Neural progenitor cell (in vitro differentiated cells): ENCODE measurements around the gene TLN1. TPM values are rescaled to one million over a fixed set of nuclear protein-coding genes. Genes with fewer than 3 reads are reported as not detected.

Source experiments
- DNase-seq: peaks from one replicate; pipeline ENCODE4 v3.0.0-alpha.2; 2016; ENCODE audit warnings: low spot score
- H2AFZ ChIP-seq: fragments of 200-600 bp; sonication (generic); replicated peaks from 2 replicates; pipeline ENCODE4 v1.6.1; 2016; ENCODE audit warnings: antibody characterized with exemption
- H3F3A ChIP-seq: fragments of 200-600 bp; sonication (generic); 2 replicates; pipeline ENCODE4 v1.6.1; 2016; ENCODE audit warnings: antibody characterized with exemption, low read depth
- H3K27ac ChIP-seq: fragments of 200-600 bp; sonication (generic); 2 replicates; pipeline ENCODE4 v1.5.1; 2016; ENCODE audit warnings: mild to moderate bottlenecking
- H3K27me3 ChIP-seq: fragments of 200-600 bp; sonication (generic); 2 replicates; pipeline ENCODE4 v1.6.1; 2016; ENCODE audit warnings: mild to moderate bottlenecking, moderate library complexity
- H3K36me3 ChIP-seq: fragments of 200-600 bp; sonication (generic); 2 replicates; pipeline ENCODE4 v1.5.1; 2016
- H3K4me1 ChIP-seq: fragments of 200-600 bp; sonication (generic); 2 replicates; pipeline ENCODE4 v1.6.1; 2016; ENCODE audit warnings: mixed run types
- H3K4me2 ChIP-seq: fragments of 200-600 bp; sonication (generic); 2 replicates; pipeline ENCODE4 v1.6.1; 2016
- H3K4me3 ChIP-seq: fragments of 200-600 bp; sonication (generic); 2 replicates; pipeline ENCODE4 v1.5.1; 2016
- H3K79me2 ChIP-seq: fragments of 200-600 bp; sonication (generic); 2 replicates; pipeline ENCODE4 v1.6.1; 2016; ENCODE audit warnings: low read depth
- H3K9ac ChIP-seq: fragments of 200-600 bp; sonication (generic); 2 replicates; pipeline ENCODE4 v1.6.1; 2016
- H3K9me3 ChIP-seq: fragments of 200-600 bp; sonication (generic); 2 replicates; pipeline ENCODE4 v1.5.1; 2016; ENCODE audit warnings: low read depth
- H4K20me1 ChIP-seq: fragments of 200-600 bp; sonication (generic); 2 replicates; pipeline ENCODE4 v1.6.1; 2016; ENCODE audit warnings: low read depth
- H3K27ac Mint-ChIP-seq: 3 replicates; pipeline ENCODE4 v1.8.0; 2021; ENCODE audit warnings: mixed read lengths
- H3K27me3 Mint-ChIP-seq: 2 replicates; pipeline ENCODE4 v1.8.0; 2022; ENCODE audit warnings: low read depth, mild to moderate bottlenecking, inconsistent platforms, moderate library complexity, mixed read lengths; ENCODE audit not compliant: insufficient read depth
- H3K36me3 Mint-ChIP-seq: 3 replicates; pipeline ENCODE4 v1.8.0; 2021; ENCODE audit warnings: mixed read lengths
- H3K4me1 Mint-ChIP-seq: 3 replicates; pipeline ENCODE4 v1.8.0; 2021; ENCODE audit warnings: mixed read lengths
- H3K4me3 Mint-ChIP-seq: 3 replicates; pipeline ENCODE4 v1.8.0; 2021; ENCODE audit warnings: mild to moderate bottlenecking, moderate library complexity, mixed read lengths
- H3K9me3 Mint-ChIP-seq: 3 replicates; pipeline ENCODE4 v1.8.0; 2020; ENCODE audit warnings: mixed read lengths
- EZH2 ChIP-seq: fragments of 200-600 bp; sonication (generic); IDR thresholded peaks from 2 replicates; pipeline ENCODE4 v1.6.1; 2017; ENCODE audit warnings: antibody characterized with exemption, mild to moderate bottlenecking, moderate library complexity
- EZH2phosphoT487 ChIP-seq: fragments of 200-600 bp; sonication (generic); IDR thresholded peaks from 2 replicates; pipeline ENCODE4 v1.6.1; 2017; ENCODE audit warnings: antibody characterized with exemption
- total RNA-seq: library from RNA; depleted of rRNA; stranded (reverse); fragments of >200 nt; gene quantifications from 2 replicates; pipeline ENCODE4 v1.2.3, GENCODE V29; 2015; ENCODE audit warnings: low replicate concordance
- TF ChIP-seq, protein P1 (sequence below): fragments of 200-600 bp; sonication (generic); IDR thresholded peaks from 2 replicates; pipeline ENCODE4 v1.5.1; 2017; ENCODE audit warnings: antibody characterized with exemption, mild to moderate bottlenecking

Gene TLN1
- total RNA-seq, 1 donor from 2014 or later, result 36.7 TPM

DNA sequence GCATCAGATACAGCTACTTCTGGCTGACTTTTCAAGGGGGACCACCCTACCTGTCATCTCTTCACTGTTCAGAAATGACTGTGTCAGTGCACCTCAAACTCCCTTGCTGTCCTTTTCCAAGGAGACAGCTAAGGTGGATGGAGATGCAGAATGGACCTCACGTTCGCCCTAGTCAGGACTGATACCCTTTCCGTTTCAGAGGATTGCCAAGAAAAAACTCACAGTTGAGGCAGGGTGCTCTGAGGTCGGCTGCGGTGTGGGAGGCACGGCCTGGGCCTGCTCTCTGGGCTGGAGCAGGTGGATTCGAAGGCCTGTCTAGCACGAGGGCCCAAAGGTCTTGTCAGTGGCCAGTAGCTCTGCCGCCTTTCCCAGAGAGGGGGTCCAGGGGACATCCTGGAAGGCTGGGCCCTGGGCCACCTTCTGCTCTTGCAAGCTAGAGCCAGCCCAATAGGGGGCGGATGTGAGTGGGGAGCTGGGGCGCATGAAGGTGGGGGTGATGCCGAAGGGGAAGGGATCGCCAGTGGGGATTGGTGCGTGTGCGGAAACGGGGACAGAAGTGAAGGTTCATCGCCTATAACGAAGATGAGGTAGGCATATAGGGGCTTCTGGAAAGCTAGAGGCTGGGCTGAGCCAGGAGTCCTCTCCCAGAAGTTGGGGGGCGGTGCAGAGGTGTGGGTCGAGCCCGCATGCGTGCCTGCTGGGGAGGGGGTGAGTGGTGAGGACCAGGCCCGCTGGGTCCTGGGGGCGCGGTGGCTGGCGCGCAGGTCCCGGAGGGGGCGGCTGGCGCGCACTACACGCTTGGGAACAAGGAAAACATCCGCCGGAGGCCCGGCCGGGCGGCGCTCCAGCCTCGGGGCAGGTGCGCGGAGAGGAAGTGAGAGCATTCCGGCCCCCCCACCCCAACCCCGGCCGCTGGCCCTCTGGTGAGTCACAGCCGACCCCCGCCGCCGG is 24.6 kb upstream of the TLN1 start:
- Histone ChIP-seq H2AFZ (peak overlapping the region; percentile 64), H3K27ac (peak overlapping the region; percentile 83), H3K4me3 (peak overlapping the region; percentile 68), H4K20me1 (no peaks in the 10 kb centered on the region), H3K4me1 (peaks cover 19% of the 10 kb centered on the region), H3K9me3 (no peaks in the 10 kb centered on the region), H3K79me2 (peaks cover 42% of the 10 kb centered on the region), H3K4me2 (peak overlapping the region; percentile 94), H3K27me3 (no peaks in the 10 kb centered on the region), H3K9ac (peak overlapping the region; percentile 41), H3F3A (peaks cover 28% of the 10 kb centered on the region), H3K36me3 (no peaks in the 10 kb centered on the region)
- TF ChIP-seq EZH2 (no peak), EZH2phosphoT487 (no peak)
- TF ChIP-seq, protein P1, sequence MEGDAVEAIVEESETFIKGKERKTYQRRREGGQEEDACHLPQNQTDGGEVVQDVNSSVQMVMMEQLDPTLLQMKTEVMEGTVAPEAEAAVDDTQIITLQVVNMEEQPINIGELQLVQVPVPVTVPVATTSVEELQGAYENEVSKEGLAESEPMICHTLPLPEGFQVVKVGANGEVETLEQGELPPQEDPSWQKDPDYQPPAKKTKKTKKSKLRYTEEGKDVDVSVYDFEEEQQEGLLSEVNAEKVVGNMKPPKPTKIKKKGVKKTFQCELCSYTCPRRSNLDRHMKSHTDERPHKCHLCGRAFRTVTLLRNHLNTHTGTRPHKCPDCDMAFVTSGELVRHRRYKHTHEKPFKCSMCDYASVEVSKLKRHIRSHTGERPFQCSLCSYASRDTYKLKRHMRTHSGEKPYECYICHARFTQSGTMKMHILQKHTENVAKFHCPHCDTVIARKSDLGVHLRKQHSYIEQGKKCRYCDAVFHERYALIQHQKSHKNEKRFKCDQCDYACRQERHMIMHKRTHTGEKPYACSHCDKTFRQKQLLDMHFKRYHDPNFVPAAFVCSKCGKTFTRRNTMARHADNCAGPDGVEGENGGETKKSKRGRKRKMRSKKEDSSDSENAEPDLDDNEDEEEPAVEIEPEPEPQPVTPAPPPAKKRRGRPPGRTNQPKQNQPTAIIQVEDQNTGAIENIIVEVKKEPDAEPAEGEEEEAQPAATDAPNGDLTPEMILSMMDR, result peak; percentile 73
- peak overlapping the region; percentile 51 for H3K27ac Mint-ChIP-seq
- H3K27me3 Mint-ChIP-seq, result no peaks in the 10 kb centered on the region
- peak; percentile 85 for DNase-seq
- peak overlapping the region; percentile 93 for H3K4me3 Mint-ChIP-seq
- H3K36me3 Mint-ChIP-seq, result peaks cover 30% of the 10 kb centered on the region
- peaks cover 27% of the 10 kb centered on the region for H3K4me1 Mint-ChIP-seq
- no peaks in the 10 kb centered on the region for H3K9me3 Mint-ChIP-seq

DNA sequence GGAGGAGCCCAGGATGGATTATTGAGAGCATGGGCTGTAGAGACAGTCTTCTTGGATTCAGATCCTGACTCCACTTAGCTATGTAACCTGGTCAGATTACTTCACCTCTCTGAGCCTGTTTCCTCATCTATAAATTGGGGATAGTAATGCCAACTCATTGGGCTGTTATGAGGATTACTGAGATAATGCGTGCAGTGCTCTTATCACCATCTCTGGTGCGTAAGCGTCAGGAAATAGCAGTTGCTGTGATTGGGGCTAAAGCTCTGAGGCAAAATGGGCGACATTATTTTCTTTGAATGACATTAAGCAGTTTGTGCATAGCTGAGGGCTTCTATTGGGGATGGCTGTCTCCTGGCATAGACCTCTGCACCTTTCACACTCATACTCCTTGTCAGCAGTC is 23.1 kb upstream of the TLN1 start:
- Histone ChIP-seq H3K36me3 (no peaks in the 10 kb centered on the region), H3K4me3 (no peak overlapping the region), H3K79me2 (peaks cover 32% of the 10 kb centered on the region), H3K27ac (no peak overlapping the region), H3K9me3 (no peaks in the 10 kb centered on the region), H3F3A (peaks cover 28% of the 10 kb centered on the region), H3K4me2 (no peak overlapping the region), H3K9ac (no peak overlapping the region), H2AFZ (no peak overlapping the region), H4K20me1 (no peaks in the 10 kb centered on the region), H3K4me1 (peaks cover 19% of the 10 kb centered on the region), H3K27me3 (no peaks in the 10 kb centered on the region)
- no peak overlapping the region for H3K27ac Mint-ChIP-seq
- peaks cover 34% of the 10 kb centered on the region for H3K36me3 Mint-ChIP-seq
- no peaks in the 10 kb centered on the region for H3K9me3 Mint-ChIP-seq
- no peak overlapping the region for H3K4me3 Mint-ChIP-seq
- TF ChIP-seq EZH2phosphoT487 (no peak), EZH2 (no peak)
- TF ChIP-seq, protein P1, result no peak
- no peaks in the 10 kb centered on the region for H3K27me3 Mint-ChIP-seq
- peaks cover 20% of the 10 kb centered on the region for H3K4me1 Mint-ChIP-seq
- no peak for DNase-seq

DNA sequence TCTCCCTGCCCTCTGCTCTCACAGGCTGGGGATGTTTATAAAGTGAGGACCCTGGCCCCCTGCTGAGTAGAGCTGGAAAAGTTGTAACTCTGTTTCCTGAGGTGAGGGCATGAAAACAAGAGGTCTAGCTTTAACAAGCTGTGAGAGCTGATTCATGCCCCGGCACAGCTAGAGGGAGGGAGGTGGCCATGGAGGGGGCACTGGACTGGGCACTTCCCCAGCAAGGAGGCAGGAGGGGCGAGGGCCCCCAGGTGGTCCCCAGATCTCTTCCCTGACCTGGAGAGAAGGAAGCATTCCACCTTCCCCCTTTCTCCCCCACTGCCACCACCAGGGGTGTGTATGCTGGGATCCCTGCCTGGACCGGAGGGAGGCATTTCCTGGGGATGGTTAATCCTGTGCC is 22.3 kb upstream of the TLN1 start, which contains the start of gene MSMP:
Gene MSMP (minus strand): TSS at position 13 of the 400 bp plus-strand sequence. CDS start 147 bp downstream, outside the sequence.
- TF ChIP-seq EZH2phosphoT487 (no peak), EZH2 (no peak)
- TF ChIP-seq, protein P1, result no peak
- peaks cover 18% of the 10 kb centered on the region for H3K4me1 ChIP-seq
- no peaks in the 10 kb centered on the region for H4K20me1 ChIP-seq
- Mint-ChIP-seq H3K27ac (no peak within 1 kb of the TSS), H3K4me3 (no peak within 1 kb of the TSS), H3K9me3 (no peaks in the 10 kb centered on the region), H3K36me3 (peaks cover 34% of the 10 kb centered on the region), H3K27me3 (no peaks in the 10 kb centered on the region), H3K4me1 (peaks cover 19% of the 10 kb centered on the region)
- H3K27me3 ChIP-seq, result no peaks in the 10 kb centered on the region
- DNase-seq, result no peak
- H3K4me3 ChIP-seq, result no peak within 1 kb of the TSS
- no peaks in the 10 kb centered on the region for H3K36me3 ChIP-seq
- peaks cover 36% of the 10 kb centered on the region for H3F3A ChIP-seq
- no peaks in the 10 kb centered on the region for H3K9me3 ChIP-seq
- H2AFZ ChIP-seq, result no peak within 1 kb of the TSS
- H3K27ac ChIP-seq, result no peak within 1 kb of the TSS
- H3K9ac ChIP-seq, result no peak within 1 kb of the TSS
- H3K4me2 ChIP-seq, result no peak within 1 kb of the TSS
- H3K79me2 ChIP-seq, result peaks cover 32% of the 10 kb centered on the region
